Natural killer cell (primary cell): ENCODE data around the gene TMEM128. TPM values are rescaled to one million over a fixed set of nuclear protein-coding genes. Genes with fewer than 3 reads are reported as not detected.

Source experiments
- ATAC-seq, 3 donors: fragments of 150-1000 bp in 2 of 3; fragments of 200-7000 bp in 1 of 3; cut with Tn5 transposase; 1 replicate in 1 of 3; 2 replicates in 2 of 3; pipeline ENCODE4 v1.10.0; 2021; ENCODE audit warnings: mild to moderate bottlenecking in 2 of 3, moderate library complexity in 2 of 3
- DNase-seq, 2 donors: peaks; one replicate each; pipeline versions ENCODE4 v3.0.0 to v3.0.0-alpha.2; 2013 to 2021; ENCODE audit warnings: mixed read lengths in 1 of 2
- H3K27ac ChIP-seq: one replicate; pipeline ENCODE4 v1.5.1; 2013; ENCODE audit warnings: mild to moderate bottlenecking, low read length
- H3K27me3 ChIP-seq: one replicate; pipeline ENCODE4 v1.6.1; 2013; ENCODE audit warnings: low read length; ENCODE audit not compliant: control insufficient read depth, insufficient read depth
- H3K36me3 ChIP-seq: one replicate; pipeline ENCODE4 v1.6.1; 2013; ENCODE audit warnings: low read length; ENCODE audit not compliant: control insufficient read depth, insufficient read depth
- H3K4me1 ChIP-seq: one replicate; pipeline ENCODE4 v1.6.1; 2013; ENCODE audit warnings: low read length; ENCODE audit not compliant: control insufficient read depth, insufficient read depth
- H3K4me3 ChIP-seq: one replicate; pipeline ENCODE4 v1.5.1; 2013; ENCODE audit warnings: low read length
- H3K9me3 ChIP-seq: one replicate; pipeline ENCODE4 v1.6.1; 2013; ENCODE audit warnings: low read length; ENCODE audit not compliant: control insufficient read depth, insufficient read depth
- H3K27ac Mint-ChIP-seq, 2 donors: one replicate each; pipeline ENCODE4 v1.8.0; 2022; ENCODE audit warnings: mild to moderate bottlenecking in 2 of 2, mixed read lengths in 2 of 2, moderate library complexity in 1 of 2
- H3K27me3 Mint-ChIP-seq, 2 donors: one replicate each; pipeline ENCODE4 v1.8.0; 2022; ENCODE audit warnings: low read depth in 2 of 2, mixed read lengths in 2 of 2
- H3K36me3 Mint-ChIP-seq: one replicate; pipeline ENCODE4 v1.8.0; 2022; ENCODE audit warnings: mixed read lengths
- H3K4me1 Mint-ChIP-seq, 2 donors: one replicate each; pipeline ENCODE4 v1.8.0; 2022; ENCODE audit warnings: mixed read lengths in 2 of 2
- H3K4me3 Mint-ChIP-seq: one replicate; pipeline ENCODE4 v1.8.0; 2022; ENCODE audit warnings: mild to moderate bottlenecking, moderate library complexity, mixed read lengths
- H3K9me3 Mint-ChIP-seq, 2 donors: one replicate each; pipeline ENCODE4 v1.8.0; 2022; ENCODE audit warnings: mixed read lengths in 2 of 2
- CTCF ChIP-seq: fragments of 200-600 bp; IDR thresholded peaks from one replicate; pipeline ENCODE4 v1.8.0; 2022; ENCODE audit warnings: antibody characterized with exemption
- WGBS: methylation state at CpG from one replicate; pipeline ENCODE4 v1.1.7; 2013; ENCODE audit warnings: missing lambda C conversion rate; ENCODE audit not compliant: insufficient coverage; 5-methylcytosine and 5-hydroxymethylcytosine counted together
- intact Hi-C: fragments of 100-400 bp; cut with micrococcal nuclease; formaldehyde crosslinking; loops from one replicate; pipeline ENCODE4 v1.14.2; 2022
- total RNA-seq, 4 donors: library from RNA; stranded (reverse); fragments of 120-200 nt in 1 of 4; gene quantifications; one replicate each; pipeline versions ENCODE4 v1.2.3 to v1.2.4, GENCODE V29; 2013 to 2022

TMEM128 gene
- total RNA-seq, 3 donors from 2014 or later (not counting 1 experiment from before 2014, with no cell fraction given): 9.3 to 12.2 (median 11.4) TPM

GRCh38 chr4:4233610-4234009 is 14.4 kb downstream of the TMEM128 start:
- ATAC-seq (no peak), DNase-seq (no peak)
- intact Hi-C loops: no loop called here
- Mint-ChIP-seq H3K9me3 (no peaks in the 10 kb centered on the region), H3K4me3 (no peak overlapping the region), H3K4me1 (peaks cover 0 to 7% of the 10 kb centered on the region in 2 donors), H3K27ac (no peak overlapping the region), H3K36me3 (peaks cover 20% of the 10 kb centered on the region), H3K27me3 (peaks cover 2 to 7% of the 10 kb centered on the region in 2 donors)
- H3K36me3 ChIP-seq: peaks cover 10% of the 10 kb centered on the region
- WGBS: 92% methylated on average over 2 of the region's 2 CpGs
- H3K4me1 ChIP-seq: no peaks in the 10 kb centered on the region
- no peaks in the 10 kb centered on the region for H3K27me3 ChIP-seq
- no peak overlapping the region for H3K27ac ChIP-seq
- no peak overlapping the region for H3K4me3 ChIP-seq
- no peaks in the 10 kb centered on the region for H3K9me3 ChIP-seq
- TF ChIP-seq CTCF: no peak

DNA sequence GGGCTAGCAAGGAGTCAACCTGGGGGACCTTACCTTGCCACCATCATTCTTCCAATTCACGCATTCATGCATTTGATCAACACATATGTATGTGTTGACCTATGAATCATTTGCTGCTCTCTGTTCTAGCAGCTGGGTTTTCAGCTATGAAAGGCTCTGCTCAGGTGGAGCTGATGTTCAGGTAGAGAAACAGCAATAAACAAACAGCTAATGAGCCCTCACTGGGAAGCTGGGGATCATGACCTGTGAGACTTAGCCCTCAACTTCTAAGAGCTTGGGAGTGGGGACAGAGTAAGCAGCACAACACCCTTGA is 19.7 kb downstream of the TMEM128 start:
- Mint-ChIP-seq H3K27me3 (peaks cover 34 to 52% of the 10 kb centered on the region in 2 donors), H3K4me3 (no peak overlapping the region), H3K4me1 (peaks cover 0 to 12% of the 10 kb centered on the region in 2 donors), H3K9me3 (no peaks in the 10 kb centered on the region), H3K27ac (no peak overlapping the region), H3K36me3 (no peaks in the 10 kb centered on the region)
- no peaks in the 10 kb centered on the region for H3K36me3 ChIP-seq
- no peak for DNase-seq
- no peak for ATAC-seq
- WGBS: 100% methylated on average over 1 of the region's 1 CpG
- H3K9me3 ChIP-seq: no peaks in the 10 kb centered on the region
- TF ChIP-seq CTCF: no peak
- peaks cover 11% of the 10 kb centered on the region for H3K27me3 ChIP-seq
- no peak overlapping the region for H3K27ac ChIP-seq
- no peak overlapping the region for H3K4me3 ChIP-seq
- intact Hi-C loops: no loop called here
- no peaks in the 10 kb centered on the region for H3K4me1 ChIP-seq

DNA sequence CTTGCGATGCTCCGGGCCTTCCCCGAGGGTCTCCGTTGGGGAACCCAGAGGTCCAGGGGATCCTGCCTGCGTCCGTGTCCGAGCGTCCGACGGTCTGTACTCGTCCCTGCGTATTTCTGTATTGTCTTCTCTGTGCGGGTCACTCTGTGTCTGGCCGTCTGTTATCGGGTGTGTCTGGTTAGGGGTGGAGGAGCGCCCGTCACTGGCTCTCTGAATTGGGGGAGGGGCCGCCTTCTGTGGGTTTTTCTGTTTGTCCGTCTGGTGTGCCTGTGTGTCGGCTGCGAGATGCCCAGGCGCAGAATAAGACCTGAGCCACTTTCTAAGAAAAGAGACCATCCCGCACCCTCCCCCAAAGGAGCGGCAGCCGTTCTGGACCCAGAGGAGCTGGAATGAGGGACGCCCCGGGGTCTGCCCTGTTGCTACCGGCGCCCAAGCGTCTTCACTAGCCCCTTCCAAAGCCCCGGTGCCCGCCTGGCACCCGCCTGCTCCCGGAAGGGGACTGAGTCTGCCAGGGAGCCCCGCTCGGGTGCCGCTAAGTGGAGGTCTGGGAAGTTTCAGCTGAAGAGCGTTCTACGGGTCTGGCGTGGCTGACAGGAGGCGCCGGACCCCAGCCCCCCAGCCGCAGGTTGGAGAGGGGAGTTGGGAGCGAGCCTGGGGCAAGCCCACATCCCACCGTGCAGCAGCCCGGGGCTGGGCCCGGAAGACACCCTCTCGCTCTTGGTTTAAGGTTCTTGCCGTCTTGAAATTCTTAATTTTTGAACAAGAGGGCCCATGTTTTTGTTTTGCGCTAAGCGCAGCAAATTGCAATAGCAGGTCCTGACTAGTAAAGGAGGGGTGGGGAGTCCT is 20.3 kb downstream of the TMEM128 start:
- no peaks in the 10 kb centered on the region for H3K36me3 ChIP-seq
- Mint-ChIP-seq H3K4me1 (peaks cover 0 to 12% of the 10 kb centered on the region in 2 donors), H3K9me3 (no peaks in the 10 kb centered on the region), H3K36me3 (no peaks in the 10 kb centered on the region), H3K27ac (no peak overlapping the region), H3K27me3 (peaks cover 38 to 58% of the 10 kb centered on the region in 2 donors), H3K4me3 (no peak overlapping the region)
- no peaks in the 10 kb centered on the region for H3K9me3 ChIP-seq
- peaks cover 11% of the 10 kb centered on the region for H3K27me3 ChIP-seq
- H3K4me3 ChIP-seq: no peak overlapping the region
- TF ChIP-seq CTCF: no peak
- intact Hi-C loops: no loop called here
- ATAC-seq (no peak), DNase-seq (no peak)
- H3K4me1 ChIP-seq: no peaks in the 10 kb centered on the region
- 12% methylated on average over 50 of the region's 51 CpGs for WGBS
- no peak overlapping the region for H3K27ac ChIP-seq
